CD8-positive, alpha-beta memory T cell (primary cell): ENCODE data around the gene EPHB4. TPM values are rescaled to one million over a fixed set of nuclear protein-coding genes. Genes with fewer than 3 reads are reported as not detected.

Source experiments
- CTCF ChIA-PET: fragments of 350-600 bp; sonication (Branson Sonifier 250); formaldehyde crosslinking; loops from one replicate; lab custom pipeline; 2021; ENCODE audit warnings: antibody characterized with exemption; lab: Charles Lee
- POLR2A ChIA-PET: fragments of 350-600 bp; sonication (Branson Sonifier 250); formaldehyde crosslinking; loops from one replicate; lab custom pipeline; 2021; ENCODE audit warnings: antibody characterized with exemption; lab: Charles Lee
- DNase-seq, 5 donors: peaks; one replicate each; pipeline versions ENCODE4 v3.0.0 to v3.0.0-alpha.2; 2020 to 2022; ENCODE audit warnings: mixed read lengths in 1 of 5
- H3K27ac ChIP-seq: one replicate; pipeline ENCODE4 v1.7.0; 2013; ENCODE audit warnings: low read depth, mild to moderate bottlenecking, low read length, moderate library complexity
- H3K27me3 ChIP-seq: 2 replicates; pipeline ENCODE4 v1.7.0; 2013; ENCODE audit warnings: low read length, mild to moderate bottlenecking; ENCODE audit not compliant: insufficient read depth, poor library complexity, severe bottlenecking
- H3K36me3 ChIP-seq: 2 replicates; pipeline ENCODE4 v1.7.0; 2013; ENCODE audit warnings: mild to moderate bottlenecking, low read length, moderate library complexity; ENCODE audit not compliant: insufficient read depth
- H3K4me1 ChIP-seq: 2 replicates; pipeline ENCODE4 v1.7.0; 2013; ENCODE audit warnings: mild to moderate bottlenecking, low read length, moderate library complexity; ENCODE audit not compliant: insufficient read depth
- H3K4me3 ChIP-seq: 2 replicates; pipeline ENCODE4 v1.7.0; 2013; ENCODE audit warnings: mild to moderate bottlenecking, low read length
- H3K9me3 ChIP-seq: 2 replicates; pipeline ENCODE4 v1.7.0; 2013; ENCODE audit warnings: mild to moderate bottlenecking, low read length
- H3K27ac Mint-ChIP-seq, 8 donors: one replicate each; pipeline ENCODE4 v1.8.0; 2020 to 2021; ENCODE audit warnings: mixed read lengths in 8 of 8, mild to moderate bottlenecking in 6 of 8, inconsistent platforms in 3 of 8, moderate library complexity in 3 of 8
- H3K27me3 Mint-ChIP-seq, 2 donors: one replicate each; pipeline ENCODE4 v1.8.0; 2020 to 2021; ENCODE audit warnings: mixed read lengths in 2 of 2, mild to moderate bottlenecking in 1 of 2, moderate library complexity in 1 of 2
- H3K36me3 Mint-ChIP-seq, 3 donors: one replicate each; pipeline ENCODE4 v1.8.0; 2020 to 2021; ENCODE audit warnings: mixed read lengths in 3 of 3, inconsistent platforms in 1 of 3, mild to moderate bottlenecking in 1 of 3
- H3K4me1 Mint-ChIP-seq, 3 donors: one replicate each; pipeline ENCODE4 v1.8.0; 2020 to 2021; ENCODE audit warnings: mixed read lengths in 3 of 3, inconsistent platforms in 1 of 3, mild to moderate bottlenecking in 1 of 3
- H3K4me3 Mint-ChIP-seq, 7 donors: one replicate each; pipeline ENCODE4 v1.8.0; 2020 to 2021; ENCODE audit warnings: mixed read lengths in 7 of 7, mild to moderate bottlenecking in 6 of 7, moderate library complexity in 4 of 7, inconsistent platforms in 2 of 7
- H3K9me3 Mint-ChIP-seq, 5 donors: one replicate each; pipeline ENCODE4 v1.8.0; 2020 to 2022; ENCODE audit warnings: mixed read lengths in 5 of 5, mild to moderate bottlenecking in 3 of 5, moderate library complexity in 2 of 5, inconsistent platforms in 1 of 5
- polyA plus RNA-seq: library from polyadenylated mRNA; unstranded; fragments of 300-500 nt; fragmentation: Illumina TruSeq; gene quantifications from one replicate; pipeline ENCODE4 v1.2.3, GENCODE V29; 2021
- total RNA-seq, 2 experiments: library from RNA; stranded (reverse); gene quantifications; one replicate each; pipeline ENCODE4 v1.2.3, GENCODE V29; 2021

The EPHB4 gene
- total and polyA plus RNA-seq, 3 experiments from 2014 or later = 2.5 to 2.9 TPM; not detected in 1

- no peaks in the 10 kb centered on the region for H3K27me3 ChIP-seq
- no peaks in the 10 kb centered on the region for H3K9me3 Mint-ChIP-seq
- DNase-seq = no peak
- peak overlapping the region in 1 of 8 donors; percentile 95 for H3K27ac Mint-ChIP-seq
- CTCF ChIA-PET = no interaction called here
- H3K4me3 Mint-ChIP-seq = no peak overlapping the region
- H3K4me3 ChIP-seq = no peak overlapping the region
- H3K36me3 Mint-ChIP-seq = peaks cover 0 to 3% (median 1%) of the 10 kb centered on the region in 3 donors
- no peak overlapping the region for H3K27ac ChIP-seq
- no peaks in the 10 kb centered on the region for H3K27me3 Mint-ChIP-seq
- peaks cover 6% of the 10 kb centered on the region for H3K4me1 ChIP-seq
- POLR2A ChIA-PET = no interaction called here
- H3K36me3 ChIP-seq = no peaks in the 10 kb centered on the region
- no peaks in the 10 kb centered on the region for H3K9me3 ChIP-seq
- peaks cover 5% of the 10 kb centered on the region in 3 donors for H3K4me1 Mint-ChIP-seq
Measured at GRCh38 chr7:100847360-100847759, 20.0 kb upstream of the EPHB4 start.

GRCh38 chr7:100840470-100841100 lies 13.3 kb upstream of the EPHB4 start:
- no peaks in the 10 kb centered on the region for H3K36me3 ChIP-seq
- H3K27me3 ChIP-seq = no peaks in the 10 kb centered on the region
- Mint-ChIP-seq H3K4me3 (no peak overlapping the region), H3K4me1 (peaks cover 8 to 12% (median 11%) of the 10 kb centered on the region in 3 donors), H3K27ac (peak overlapping the region in 1 of 8 donors; percentile 84), H3K36me3 (peaks cover 0 to 2% (median 0%) of the 10 kb centered on the region in 3 donors), H3K9me3 (peaks cover 0 to under 1% (median 0%) of the 10 kb centered on the region in 5 donors), H3K27me3 (no peaks in the 10 kb centered on the region)
- ChIA-PET POLR2A (no interaction called here), CTCF (interaction anchor here (1.4 kb wide), 1 partner anchor 11 kb away, joined by 5 read pairs; no protein-coding TSS in a partner anchor)
- H3K9me3 ChIP-seq = no peaks in the 10 kb centered on the region
- peak overlapping the region; percentile 38 for H3K27ac ChIP-seq
- no peak for DNase-seq
- no peak overlapping the region for H3K4me3 ChIP-seq
- no peaks in the 10 kb centered on the region for H3K4me1 ChIP-seq

- H3K36me3 ChIP-seq = no peaks in the 10 kb centered on the region
- H3K9me3 Mint-ChIP-seq = peaks cover 0 to 1% (median 0%) of the 10 kb centered on the region in 5 donors
- ChIA-PET POLR2A (interaction anchor here (0.7 kb wide), 1 partner anchor 902 kb away, joined by 3 read pairs; no protein-coding TSS in a partner anchor), CTCF (interaction anchor here (1.4 kb wide), 1 partner anchor 12 kb away, joined by 5 read pairs; no protein-coding TSS in a partner anchor)
- H3K36me3 Mint-ChIP-seq = peaks cover 0 to 2% (median 0%) of the 10 kb centered on the region in 3 donors
- peaks cover 8 to 12% (median 12%) of the 10 kb centered on the region in 3 donors for H3K4me1 Mint-ChIP-seq
- no peaks in the 10 kb centered on the region for H3K27me3 Mint-ChIP-seq
- H3K4me1 ChIP-seq = no peaks in the 10 kb centered on the region
- H3K27ac Mint-ChIP-seq = no peak overlapping the region
- H3K27ac ChIP-seq = no peak overlapping the region
- no peaks in the 10 kb centered on the region for H3K9me3 ChIP-seq
- no peaks in the 10 kb centered on the region for H3K27me3 ChIP-seq
- peak overlapping the region in 1 of 7 donors; percentile 52 for H3K4me3 Mint-ChIP-seq
- H3K4me3 ChIP-seq = no peak overlapping the region
- DNase-seq = no peak
Measured at GRCh38 chr7:100839361-100839760, 12.0 kb upstream of the EPHB4 start.

- peaks cover 0 to 3% (median 0%) of the 10 kb centered on the region in 3 donors for H3K36me3 Mint-ChIP-seq
- peaks cover 0 to 1% (median 0%) of the 10 kb centered on the region in 5 donors for H3K9me3 Mint-ChIP-seq
- peaks cover 0 to 1% of the 10 kb centered on the region in 2 donors for H3K27me3 Mint-ChIP-seq
- peak overlapping the region; percentile 39 to 93 (median 84) for H3K27ac Mint-ChIP-seq
- H3K27me3 ChIP-seq = no peaks in the 10 kb centered on the region
- H3K4me3 ChIP-seq = peak overlapping the region; percentile 60
- H3K27ac ChIP-seq = peak overlapping the region; percentile 40
- DNase-seq = peak; percentile 52 to 79 (median 65)
- H3K4me3 Mint-ChIP-seq = peak overlapping the region; percentile 81 to 93 (median 85)
- H3K4me1 ChIP-seq = no peaks in the 10 kb centered on the region
- H3K9me3 ChIP-seq = no peaks in the 10 kb centered on the region
- CTCF ChIA-PET = no interaction called here
- H3K4me1 Mint-ChIP-seq = peaks cover 8 to 12% (median 12%) of the 10 kb centered on the region in 3 donors
- H3K36me3 ChIP-seq = no peaks in the 10 kb centered on the region
- POLR2A ChIA-PET = interaction anchor here (1.0 kb wide), 1 partner anchor 15 kb away, joined by 4 read pairs; the partner anchor contains the start of gene SLC12A9
Measured at GRCh38 chr7:100837099-100837836, 9.9 kb upstream of the EPHB4 start.

- peak overlapping the region; percentile 40 for H3K27ac ChIP-seq
- H3K27ac Mint-ChIP-seq = peak overlapping the region in 4 of 8 donors; percentile 24 to 91 (median 65)
- H3K4me3 ChIP-seq = peak overlapping the region; percentile 60
- DNase-seq = no peak
- POLR2A ChIA-PET = no interaction called here
- no peaks in the 10 kb centered on the region for H3K36me3 ChIP-seq
- no peaks in the 10 kb centered on the region for H3K4me1 ChIP-seq
- peak overlapping the region; percentile 81 to 93 (median 85) for H3K4me3 Mint-ChIP-seq
- H3K27me3 ChIP-seq = no peaks in the 10 kb centered on the region
- H3K4me1 Mint-ChIP-seq = peaks cover 8 to 12% (median 12%) of the 10 kb centered on the region in 3 donors
- H3K36me3 Mint-ChIP-seq = peaks cover 0 to 3% (median 0%) of the 10 kb centered on the region in 3 donors
- H3K9me3 ChIP-seq = no peaks in the 10 kb centered on the region
- H3K27me3 Mint-ChIP-seq = peaks cover 0 to 3% of the 10 kb centered on the region in 2 donors
- CTCF ChIA-PET = interaction anchor here (1.3 kb wide), 1 partner anchor 16 kb away, joined by 4 read pairs; the partner anchor contains the start of gene SLC12A9
- peaks cover 0 to 1% (median 0%) of the 10 kb centered on the region in 5 donors for H3K9me3 Mint-ChIP-seq
Measured at GRCh38 chr7:100836812-100837098, 9.4 kb upstream of the EPHB4 start.

GRCh38 chr7:100835903-100836811 lies 8.8 kb upstream of the EPHB4 start:
- H3K27ac Mint-ChIP-seq = peak overlapping the region in 6 of 8 donors; percentile 29 to 72 (median 52)
- Histone ChIP-seq H3K4me3 (no peak overlapping the region), H3K27me3 (no peaks in the 10 kb centered on the region), H3K36me3 (no peaks in the 10 kb centered on the region), H3K9me3 (no peaks in the 10 kb centered on the region), H3K4me1 (no peaks in the 10 kb centered on the region), H3K27ac (no peak overlapping the region)
- DNase-seq = no peak
- peaks cover 8 to 12% (median 12%) of the 10 kb centered on the region in 3 donors for H3K4me1 Mint-ChIP-seq
- peak overlapping the region; percentile 21 to 74 (median 47) for H3K4me3 Mint-ChIP-seq
- CTCF ChIA-PET = interaction anchor here (1.3 kb wide), 1 partner anchor 16 kb away, joined by 4 read pairs; the partner anchor contains the start of gene SLC12A9
- H3K9me3 Mint-ChIP-seq = peaks cover 0 to 1% (median 0%) of the 10 kb centered on the region in 5 donors
- peaks cover 0 to 3% (median 0%) of the 10 kb centered on the region in 3 donors for H3K36me3 Mint-ChIP-seq
- H3K27me3 Mint-ChIP-seq = peaks cover 0 to 3% of the 10 kb centered on the region in 2 donors
- POLR2A ChIA-PET = no interaction called here

- Histone ChIP-seq H3K27ac (no peak overlapping the region), H3K4me3 (no peak overlapping the region), H3K27me3 (peaks cover 10% of the 10 kb centered on the region), H3K36me3 (no peaks in the 10 kb centered on the region), H3K9me3 (no peaks in the 10 kb centered on the region), H3K4me1 (peaks cover 13% of the 10 kb centered on the region)
- Mint-ChIP-seq H3K27ac (no peak overlapping the region), H3K9me3 (peaks cover 0 to 4% (median 0%) of the 10 kb centered on the region in 5 donors), H3K4me1 (peaks cover 16 to 21% (median 17%) of the 10 kb centered on the region in 3 donors), H3K27me3 (peaks cover 15 to 18% of the 10 kb centered on the region in 2 donors), H3K36me3 (peaks cover 0 to 3% (median 1%) of the 10 kb centered on the region in 3 donors), H3K4me3 (no peak overlapping the region)
- ChIA-PET CTCF (interaction anchor here (1.3 kb wide), 2 partner anchors 20 to 31 kb away, joined by 3 to 7 read pairs; partner anchors contain the start of gene SLC12A9), POLR2A (no interaction called here)
- DNase-seq = no peak
Measured at GRCh38 chr7:100832281-100832633, 4.9 kb upstream of the EPHB4 start.
